ENCODE measurements around the gene GGT6. TPM values are rescaled to one million over a fixed set of nuclear protein-coding genes. Genes with fewer than 3 reads are reported as not detected.

Gene GGT6
- total and polyA plus RNA-seq, 2 of the 13 experiments (the other 11 are each of a cell fraction or from before 2014, with no cell fraction given) = 0.16 to 0.80 TPM

DNA sequence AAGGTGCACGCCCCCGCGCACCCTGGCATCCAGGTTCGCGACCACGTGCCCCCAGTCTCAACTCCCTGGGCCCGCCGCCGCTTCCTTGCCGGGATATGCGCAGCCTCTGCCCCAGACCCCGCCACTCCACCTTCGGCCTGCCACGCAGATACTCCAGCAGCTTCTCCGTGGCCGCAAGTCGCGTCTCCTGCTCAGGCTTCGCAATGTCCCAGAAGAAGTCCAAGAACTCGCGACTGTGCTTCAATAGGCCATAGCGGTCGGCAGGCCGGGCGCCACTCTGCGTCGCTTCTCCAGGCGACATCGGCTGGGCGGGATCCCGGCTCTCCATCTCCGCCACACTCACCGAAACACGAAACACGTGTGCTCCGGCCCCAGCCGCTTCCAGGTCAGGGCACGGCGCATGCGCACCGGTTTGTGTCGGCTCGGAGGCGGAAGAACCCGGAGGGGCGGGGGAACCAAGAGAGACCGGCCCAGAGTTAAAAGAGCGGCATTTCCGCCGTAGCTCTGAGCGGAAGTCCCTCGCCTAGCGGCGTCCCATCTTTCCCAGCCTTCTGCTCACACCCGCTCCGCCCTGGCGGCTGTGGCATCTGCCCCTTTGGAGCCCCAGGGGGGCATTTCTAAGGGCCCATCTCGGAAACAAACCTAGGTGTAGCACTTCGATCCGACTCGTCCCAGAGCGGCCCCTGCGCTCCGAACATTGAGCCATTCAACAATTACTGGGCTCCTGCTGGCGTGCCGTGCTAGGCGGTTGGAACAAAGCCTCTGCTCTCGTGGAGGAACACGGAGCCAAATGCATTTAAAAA, 5.2 kb downstream of the GGT6 start, which contains the start of gene MYBBP1A (continued):
- TF ChIP-seq NPAS2 (CRISPR knock-in tag; IDR thresholded peaks at IDR 0.05; ENCODE audit: borderline replicate concordance) (no peak), ZSCAN22 (CRISPR knock-in tag; IDR thresholded peaks at IDR 0.05) (peak; percentile 77), HNRNPL (IDR thresholded peaks at IDR 0.05; ENCODE audit: low read depth, low read length) (peak; percentile 73; the same call in 1 of the 2 replicates), JUN (CRISPR knock-in tag; IDR thresholded peaks at IDR 0.05) (peak; percentile 49; the same call in 1 of the 2 replicates), CAMTA2 (CRISPR knock-in tag; IDR thresholded peaks at IDR 0.05; ENCODE audit: borderline replicate concordance) (peak; percentile 89), ZSCAN31 (CRISPR knock-in tag; IDR thresholded peaks at IDR 0.05; ENCODE audit: low read depth) (peak; percentile 27; the same call in 1 of the 2 replicates), ZNF547 (CRISPR knock-in tag; IDR thresholded peaks at IDR 0.05) (peak; percentile 86; the same call in 1 of the 2 replicates), ELF3 (CRISPR knock-in tag; IDR thresholded peaks at IDR 0.05) (peak; percentile 94), AGO1 (IDR thresholded peaks at IDR 0.05; ENCODE audit: low read depth, low read length, poor library complexity, severe bottlenecking) (peak; percentile 54), ZNF180 (CRISPR knock-in tag; IDR thresholded peaks at IDR 0.05; ENCODE audit: borderline replicate concordance, low read depth) (0 out of 2 replicates have a peak, but pooled peaks have one; percentile 43), MED1 (CRISPR knock-in tag; IDR thresholded peaks at IDR 0.05) (peak; percentile 60), TRIM24 (CRISPR knock-in tag; IDR thresholded peaks at IDR 0.05) (no peak), ZMYM2 (CRISPR knock-in tag; IDR thresholded peaks at IDR 0.05) (0 out of 2 replicates have a peak, but pooled peaks have one; percentile 21), RBAK (CRISPR knock-in tag; IDR thresholded peaks at IDR 0.05) (no peak), ZNF652 (CRISPR knock-in tag; IDR thresholded peaks at IDR 0.05; ENCODE audit: borderline replicate concordance, low read depth) (no peak), POLR2AphosphoS5 (IDR thresholded peaks at IDR 0.05; ENCODE audit: low read depth, low read length) (peak; percentile 94), EED (CRISPR knock-in tag; IDR thresholded peaks at IDR 0.05) (no peak; the same call in 1 of the 2 replicates), CBFB (CRISPR knock-in tag; IDR thresholded peaks at IDR 0.05) (peak; percentile 42; the same call in 1 of the 2 replicates)
- TF ChIP-seq, protein P1, sequence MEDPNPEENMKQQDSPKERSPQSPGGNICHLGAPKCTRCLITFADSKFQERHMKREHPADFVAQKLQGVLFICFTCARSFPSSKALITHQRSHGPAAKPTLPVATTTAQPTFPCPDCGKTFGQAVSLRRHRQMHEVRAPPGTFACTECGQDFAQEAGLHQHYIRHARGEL (CRISPR knock-in tag; IDR thresholded peaks at IDR 0.05) = peak; percentile 88; the same call in 1 of the 2 replicates
- TF ChIP-seq, protein P2, sequence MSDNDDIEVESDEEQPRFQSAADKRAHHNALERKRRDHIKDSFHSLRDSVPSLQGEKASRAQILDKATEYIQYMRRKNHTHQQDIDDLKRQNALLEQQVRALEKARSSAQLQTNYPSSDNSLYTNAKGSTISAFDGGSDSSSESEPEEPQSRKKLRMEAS (IDR thresholded peaks at IDR 0.05) = peak; percentile 99
- TF ChIP-seq, protein P3, sequence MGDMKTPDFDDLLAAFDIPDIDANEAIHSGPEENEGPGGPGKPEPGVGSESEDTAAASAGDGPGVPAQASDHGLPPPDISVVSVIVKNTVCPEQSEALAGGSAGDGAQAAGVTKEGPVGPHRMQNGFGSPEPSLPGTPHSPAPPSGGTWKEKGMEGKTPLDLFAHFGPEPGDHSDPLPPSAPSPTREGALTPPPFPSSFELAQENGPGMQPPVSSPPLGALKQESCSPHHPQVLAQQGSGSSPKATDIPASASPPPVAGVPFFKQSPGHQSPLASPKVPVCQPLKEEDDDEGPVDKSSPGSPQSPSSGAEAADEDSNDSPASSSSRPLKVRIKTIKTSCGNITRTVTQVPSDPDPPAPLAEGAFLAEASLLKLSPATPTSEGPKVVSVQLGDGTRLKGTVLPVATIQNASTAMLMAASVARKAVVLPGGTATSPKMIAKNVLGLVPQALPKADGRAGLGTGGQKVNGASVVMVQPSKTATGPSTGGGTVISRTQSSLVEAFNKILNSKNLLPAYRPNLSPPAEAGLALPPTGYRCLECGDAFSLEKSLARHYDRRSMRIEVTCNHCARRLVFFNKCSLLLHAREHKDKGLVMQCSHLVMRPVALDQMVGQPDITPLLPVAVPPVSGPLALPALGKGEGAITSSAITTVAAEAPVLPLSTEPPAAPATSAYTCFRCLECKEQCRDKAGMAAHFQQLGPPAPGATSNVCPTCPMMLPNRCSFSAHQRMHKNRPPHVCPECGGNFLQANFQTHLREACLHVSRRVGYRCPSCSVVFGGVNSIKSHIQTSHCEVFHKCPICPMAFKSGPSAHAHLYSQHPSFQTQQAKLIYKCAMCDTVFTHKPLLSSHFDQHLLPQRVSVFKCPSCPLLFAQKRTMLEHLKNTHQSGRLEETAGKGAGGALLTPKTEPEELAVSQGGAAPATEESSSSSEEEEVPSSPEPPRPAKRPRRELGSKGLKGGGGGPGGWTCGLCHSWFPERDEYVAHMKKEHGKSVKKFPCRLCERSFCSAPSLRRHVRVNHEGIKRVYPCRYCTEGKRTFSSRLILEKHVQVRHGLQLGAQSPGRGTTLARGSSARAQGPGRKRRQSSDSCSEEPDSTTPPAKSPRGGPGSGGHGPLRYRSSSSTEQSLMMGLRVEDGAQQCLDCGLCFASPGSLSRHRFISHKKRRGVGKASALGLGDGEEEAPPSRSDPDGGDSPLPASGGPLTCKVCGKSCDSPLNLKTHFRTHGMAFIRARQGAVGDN (CRISPR knock-in tag; IDR thresholded peaks at IDR 0.05) = peak; percentile 99
- TF ChIP-seq, protein P4, sequence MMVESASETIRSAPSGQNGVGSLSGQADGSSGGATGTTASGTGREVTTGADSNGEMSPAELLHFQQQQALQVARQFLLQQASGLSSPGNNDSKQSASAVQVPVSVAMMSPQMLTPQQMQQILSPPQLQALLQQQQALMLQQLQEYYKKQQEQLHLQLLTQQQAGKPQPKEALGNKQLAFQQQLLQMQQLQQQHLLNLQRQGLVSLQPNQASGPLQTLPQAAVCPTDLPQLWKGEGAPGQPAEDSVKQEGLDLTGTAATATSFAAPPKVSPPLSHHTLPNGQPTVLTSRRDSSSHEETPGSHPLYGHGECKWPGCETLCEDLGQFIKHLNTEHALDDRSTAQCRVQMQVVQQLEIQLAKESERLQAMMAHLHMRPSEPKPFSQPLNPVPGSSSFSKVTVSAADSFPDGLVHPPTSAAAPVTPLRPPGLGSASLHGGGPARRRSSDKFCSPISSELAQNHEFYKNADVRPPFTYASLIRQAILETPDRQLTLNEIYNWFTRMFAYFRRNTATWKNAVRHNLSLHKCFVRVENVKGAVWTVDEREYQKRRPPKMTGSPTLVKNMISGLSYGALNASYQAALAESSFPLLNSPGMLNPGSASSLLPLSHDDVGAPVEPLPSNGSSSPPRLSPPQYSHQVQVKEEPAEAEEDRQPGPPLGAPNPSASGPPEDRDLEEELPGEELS (CRISPR knock-in tag; IDR thresholded peaks at IDR 0.05) = peak; percentile 10; the same call in 1 of the 2 replicates
